HepG2 (cell line): ENCODE data around the gene IMPDH2. TPM values are rescaled to one million over a fixed set of nuclear protein-coding genes. Genes with fewer than 3 reads are reported as not detected.

Source experiments
- ATAC-seq: fragments of 200-7000 bp; cut with Tn5 transposase; 3 replicates; pipeline ENCODE4 v1.9.1; 2020; ENCODE audit warnings: mild to moderate bottlenecking, moderate library complexity
- BruUV-seq: library from RNA; stranded (reverse); fragments of 400-500 nt; replicated peaks from 2 replicates; lab custom pipeline; 2021; lab: Mats Ljungman, UMichigan
- CTCF ChIA-PET: fragments of 300-600 bp; formaldehyde crosslinking; extraction: SDS; loops from one replicate; lab custom pipeline; 2021; ENCODE audit warnings: low total read pairs, inconsistent platforms, low intra/inter-chr PET ratio; lab: Yijun Ruan, JAX
- POLR2A ChIA-PET: fragments of 350-600 bp; sonication (Branson Sonifier 250); formaldehyde crosslinking; loops from one replicate; lab custom pipeline; 2020; ENCODE audit warnings: antibody characterized with exemption, inconsistent platforms; lab: Yijun Ruan, JAX
- DNase-seq: peaks from one replicate; pipeline ENCODE4 v3.0.0-alpha.2; 2015; ENCODE audit warnings: low spot score
- FAIRE-seq: peaks from 3 replicates; lab custom pipeline; 2011; peaks lifted over from hg19 to GRCh38; lab: Jason Lieb, UNC
- H2AFZ ChIP-seq: one replicate; pipeline ENCODE4 v1.6.1; 2011; ENCODE audit warnings: low read length, inconsistent platforms
- H3K27ac ChIP-seq: fragments of 300-600 bp; 3 replicates; pipeline ENCODE4 v1.8.0; 2011; ENCODE audit warnings: mixed run types, mild to moderate bottlenecking, mixed read lengths, low read length, inconsistent platforms; ENCODE audit not compliant: insufficient read depth; ENCODE audit errors: extremely low read length
- H3K27me3 ChIP-seq, 2 experiments: fragments of 200-600 bp in 1 of 2; 2 replicates in 1 of 2; 3 replicates in 1 of 2; pipeline versions ENCODE4 v1.6.0 to v1.8.0; 2011; ENCODE audit warnings: low read length in 2 of 2, mild to moderate bottlenecking in 2 of 2, moderate library complexity in 2 of 2, inconsistent platforms in 1 of 2; ENCODE audit not compliant: insufficient read depth in 2 of 2, control insufficient read depth in 1 of 2
- H3K36me3 ChIP-seq, 2 experiments: fragments of 200-600 bp in 1 of 2; replicated peaks in 1 of 2; 2 replicates in 1 of 2; 3 replicates in 1 of 2; pipeline versions ENCODE4 v1.5.1 to v1.8.0; 2011; ENCODE audit warnings: low read length in 2 of 2, inconsistent platforms in 1 of 2; ENCODE audit not compliant: insufficient read depth in 2 of 2, control insufficient read depth in 1 of 2
- H3K4me1 ChIP-seq: 2 replicates; pipeline ENCODE4 v1.5.1; 2012; ENCODE audit warnings: low read length, inconsistent platforms; ENCODE audit not compliant: insufficient read depth
- H3K4me2 ChIP-seq: 2 replicates; pipeline ENCODE4 v1.6.0; 2011; ENCODE audit warnings: low read depth, low read length, inconsistent platforms
- H3K4me3 ChIP-seq, 3 experiments: fragments of 200-600 bp in 1 of 3; sonication (generic), shearing (Covaris generic) in 1 of 3; replicated peaks in 1 of 3; 2 replicates each; pipeline ENCODE4 v1.5.1; 2011 to 2016; ENCODE audit warnings: low read length in 3 of 3, inconsistent platforms in 2 of 3, low read depth in 2 of 3, mild to moderate bottlenecking in 2 of 3, control low read depth in 1 of 3, mixed read lengths in 1 of 3; ENCODE audit not compliant: insufficient read depth in 1 of 3
- H3K79me2 ChIP-seq: one replicate; pipeline ENCODE4 v1.6.1; 2011; ENCODE audit warnings: low read length, inconsistent platforms; ENCODE audit not compliant: insufficient read depth
- H3K9ac ChIP-seq: 2 replicates; pipeline ENCODE4 v1.6.0; 2011; ENCODE audit warnings: mild to moderate bottlenecking, low read depth, low read length, inconsistent platforms; ENCODE audit not compliant: insufficient read depth
- H3K9me3 ChIP-seq: 2 replicates; pipeline ENCODE4 v1.5.1; 2012; ENCODE audit warnings: mild to moderate bottlenecking, low read length
- H4K20me1 ChIP-seq: 2 replicates; pipeline ENCODE4 v1.6.0; 2011; ENCODE audit warnings: inconsistent platforms, mild to moderate bottlenecking, low read length, moderate library complexity; ENCODE audit not compliant: insufficient read depth
- CCAR2 ChIP-seq: fragments of 200-400 bp; formaldehyde crosslinking; optimal IDR thresholded peaks from 2 replicates; pipeline ENCODE3; 2018; ENCODE audit warnings: low read depth, mild to moderate bottlenecking, low read length, moderate library complexity
- REPIN1 ChIP-seq: sonication (generic); formaldehyde crosslinking; IDR thresholded peaks from 2 replicates; pipeline ENCODE4 v1.8.0; 2022; ENCODE audit warnings: missing genetic modification reagents, low read depth, mild to moderate bottlenecking, borderline replicate concordance
- REXO4 ChIP-seq: sonication (generic); formaldehyde crosslinking; IDR thresholded peaks from 2 replicates; pipeline ENCODE4 v1.8.0; 2022; ENCODE audit warnings: missing genetic modification reagents, mild to moderate bottlenecking, borderline replicate concordance
- SUZ12 ChIP-seq: fragments of 150-350 bp; IDR thresholded peaks from 2 replicates; pipeline ENCODE4 v1.6.1; 2014; ENCODE audit warnings: low read depth, low read length
- ZNF768 ChIP-seq: sonication (generic); formaldehyde crosslinking; IDR thresholded peaks from 2 replicates; pipeline ENCODE4 v1.4.0; 2020; ENCODE audit warnings: missing genetic modification reagents
- WGBS: methylation state at CpG from one replicate; pipeline ENCODE4 v1.1.6; 2017; ENCODE audit warnings: low lambda C conversion rate; 5-methylcytosine and 5-hydroxymethylcytosine counted together
- in situ Hi-C: cut with HindIII; loops from 2 replicates; pipeline ENCODE4 v1.10.0; 2017; ENCODE audit warnings: low pct_unique_long_range_greater_than_20kb; ENCODE audit not compliant: extremely low pct_ligation_motif_present
- intact Hi-C: fragments of 100-400 bp; cut with micrococcal nuclease; formaldehyde crosslinking; loops from one replicate; pipeline ENCODE4 v1.10.0; 2022; ENCODE audit not compliant: unreplicated experiment
- polyA plus RNA-seq, 8 experiments: library from polyadenylated mRNA; depleted of rRNA in 3 of 8; stranded (reverse) in 7 of 8; unstranded in 1 of 8; fragments of >200 nt; fragmentation: Illumina TruSeq in 4 of 8; extraction: Trizol in 4 of 8; gene quantifications; 2 replicates each; pipeline versions ENCODE4 v1.2.1 to v1.2.3, GENCODE V29; 2011 to 2016; ENCODE audit warnings: low read depth in 4 of 8, missing spikeins in 1 of 8, mixed read lengths in 1 of 8; ENCODE audit not compliant: insufficient read depth in 1 of 8
- total RNA-seq, 5 experiments: library from RNA; depleted of rRNA; stranded (reverse); fragments of >200 nt; fragmentation: Illumina TruSeq; extraction: Trizol; gene quantifications; 2 replicates each; pipeline ENCODE4 v1.2.3, GENCODE V29; 2016; ENCODE audit warnings: low read depth in 1 of 5
- TF ChIP-seq, protein P1 (sequence below): sonication (generic); formaldehyde crosslinking; IDR thresholded peaks from 2 replicates; pipeline ENCODE4 v1.9.0; 2021; ENCODE audit warnings: missing genetic modification reagents, mild to moderate bottlenecking, borderline replicate concordance

The IMPDH2 gene
- total and polyA plus RNA-seq, 2 of the 13 experiments (the other 11 are each of a cell fraction or from before 2014, with no cell fraction given): 248 to 260 TPM

DNA sequence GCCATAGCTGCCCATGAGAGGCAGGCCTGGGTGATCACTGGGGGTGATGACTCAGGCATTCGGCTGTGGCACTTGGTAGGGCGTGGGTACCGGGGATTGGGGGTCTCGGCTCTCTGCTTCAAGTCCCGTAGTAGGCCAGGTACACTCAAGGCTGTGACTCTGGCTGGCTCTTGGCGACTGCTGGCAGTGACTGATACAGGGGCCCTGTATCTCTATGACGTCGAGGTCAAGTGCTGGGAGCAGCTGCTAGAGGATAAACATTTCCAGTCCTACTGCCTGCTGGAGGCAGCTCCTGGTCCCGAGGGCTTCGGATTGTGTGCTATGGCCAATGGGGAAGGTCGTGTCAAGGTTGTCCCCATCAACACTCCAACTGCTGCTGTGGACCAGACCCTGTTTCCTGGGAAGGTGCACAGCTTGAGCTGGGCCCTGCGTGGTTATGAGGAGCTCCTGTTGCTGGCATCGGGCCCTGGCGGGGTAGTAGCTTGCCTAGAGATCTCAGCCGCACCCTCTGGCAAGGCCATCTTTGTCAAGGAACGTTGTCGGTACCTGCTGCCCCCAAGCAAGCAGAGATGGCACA is 16.7 kb downstream of the IMPDH2 start:
- POLR2A ChIA-PET: interaction anchor here (1.9 to 12.8 kb wide), 3 partner anchors 10 to 25 kb away, joined by 6 to 280 read pairs (median 9); partner anchors contain the start of genes DALRD3, IMPDH2 and NDUFAF3
- WGBS: 100% methylated on average over 5 of the region's 17 CpGs
- Histone ChIP-seq H2AFZ (no peak overlapping the region), H3K4me1 (peaks cover 21% of the 10 kb centered on the region), H3K9me3 (no peaks in the 10 kb centered on the region), H3K36me3 (peaks cover 20 to 48% of the 10 kb centered on the region in 2 experiments), H3K9ac (no peak overlapping the region), H3K27ac (no peak overlapping the region), H3K4me2 (no peak overlapping the region), H4K20me1 (peaks cover 34% of the 10 kb centered on the region), H3K4me3 (no peak overlapping the region), H3K27me3 (no peaks in the 10 kb centered on the region), H3K79me2 (peaks cover 31% of the 10 kb centered on the region)
- CTCF ChIA-PET: interaction anchor here (1.5 kb wide), 1 partner anchor 24 kb away, joined by 3 read pairs; no protein-coding TSS in a partner anchor
- no peak for TF ChIP-seq ZNF768
- TF ChIP-seq CCAR2: no peak
- no peak for TF ChIP-seq SUZ12
- TF ChIP-seq REPIN1 (CRISPR knock-in tag): no peak
- TF ChIP-seq, protein P1, sequence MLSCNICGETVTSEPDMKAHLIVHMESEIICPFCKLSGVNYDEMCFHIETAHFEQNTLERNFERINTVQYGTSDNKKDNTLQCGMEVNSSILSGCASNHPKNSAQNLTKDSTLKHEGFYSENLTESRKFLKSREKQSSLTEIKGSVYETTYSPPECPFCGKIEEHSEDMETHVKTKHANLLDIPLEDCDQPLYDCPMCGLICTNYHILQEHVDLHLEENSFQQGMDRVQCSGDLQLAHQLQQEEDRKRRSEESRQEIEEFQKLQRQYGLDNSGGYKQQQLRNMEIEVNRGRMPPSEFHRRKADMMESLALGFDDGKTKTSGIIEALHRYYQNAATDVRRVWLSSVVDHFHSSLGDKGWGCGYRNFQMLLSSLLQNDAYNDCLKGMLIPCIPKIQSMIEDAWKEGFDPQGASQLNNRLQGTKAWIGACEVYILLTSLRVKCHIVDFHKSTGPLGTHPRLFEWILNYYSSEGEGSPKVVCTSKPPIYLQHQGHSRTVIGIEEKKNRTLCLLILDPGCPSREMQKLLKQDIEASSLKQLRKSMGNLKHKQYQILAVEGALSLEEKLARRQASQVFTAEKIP (CRISPR knock-in tag): no peak
- TF ChIP-seq REXO4 (CRISPR knock-in tag): no peak
- DNase-seq (no peak), ATAC-seq (no peak), FAIRE-seq (no peak)
- intact Hi-C loops: no loop called here
- in situ Hi-C loops: no loop called here
- no TSS peak for BruUV-seq
